PC-3 (cell line): ENCODE data around the gene SAMHD1. TPM values are rescaled to one million over a fixed set of nuclear protein-coding genes. Genes with fewer than 3 reads are reported as not detected.

Source experiments
- ATAC-seq: fragments of 200-7000 bp; cut with Tn5 transposase; 2 replicates; pipeline ENCODE4 v1.9.1; 2020; ENCODE audit warnings: mild to moderate bottlenecking, moderate library complexity
- BruUV-seq: library from RNA; stranded (reverse); fragments of 400-500 nt; replicated peaks from 2 replicates; lab custom pipeline; 2021; lab: Mats Ljungman, UMichigan
- CTCF ChIA-PET: fragments of 300-600 bp; sonication (Branson Sonifier 250); formaldehyde crosslinking; loops from one replicate; lab custom pipeline; 2022; ENCODE audit warnings: antibody characterized with exemption; lab: Charles Lee
- POLR2A ChIA-PET: fragments of 300-600 bp; sonication (Branson Sonifier 250); formaldehyde crosslinking; loops from one replicate; lab custom pipeline; 2022; ENCODE audit warnings: antibody characterized with exemption; ENCODE audit not compliant: unreplicated experiment; lab: Charles Lee
- DNase-seq: peaks from one replicate; pipeline ENCODE4 v3.0.0-alpha.2; 2015
- H2AFZ ChIP-seq: fragments of 300-600 bp; sonication (generic); 2 replicates; pipeline ENCODE4 v1.6.0; 2016; ENCODE audit warnings: antibody characterized with exemption, low read length
- H3F3A ChIP-seq: fragments of 300-600 bp; sonication (generic); one replicate; pipeline ENCODE4 v1.6.0; 2017; ENCODE audit warnings: antibody characterized with exemption, low read length, control low read depth, mild to moderate bottlenecking; ENCODE audit not compliant: unreplicated experiment
- H3K27ac ChIP-seq: fragments of 300-600 bp; sonication (generic); 2 replicates; pipeline ENCODE4 v1.5.1; 2016; ENCODE audit warnings: mild to moderate bottlenecking, low read length
- H3K27me3 ChIP-seq: fragments of 300-600 bp; sonication (generic); 2 replicates; pipeline ENCODE4 v1.6.1; 2016; ENCODE audit warnings: low read length, mixed read lengths
- H3K36me3 ChIP-seq: fragments of 300-600 bp; sonication (generic); 2 replicates; pipeline ENCODE4 v1.6.1; 2016; ENCODE audit warnings: low read depth, mixed run types, low read length, mixed read lengths
- H3K4me1 ChIP-seq: fragments of 300-600 bp; sonication (generic); 2 replicates; pipeline ENCODE4 v1.5.1; 2016; ENCODE audit warnings: low read length; ENCODE audit not compliant: insufficient read depth
- H3K4me2 ChIP-seq: fragments of 300-600 bp; sonication (generic); 2 replicates; pipeline ENCODE4 v1.6.0; 2016; ENCODE audit warnings: low read length
- H3K4me3 ChIP-seq: fragments of 300-600 bp; sonication (generic); 2 replicates; pipeline ENCODE4 v1.5.1; 2016; ENCODE audit warnings: mild to moderate bottlenecking, low read length, mixed read lengths
- H3K79me2 ChIP-seq: fragments of 300-600 bp; sonication (generic); 2 replicates; pipeline ENCODE4 v1.6.1; 2017; ENCODE audit warnings: low read length, mixed read lengths
- H3K9ac ChIP-seq: fragments of 300-600 bp; sonication (generic); 2 replicates; pipeline ENCODE4 v1.6.0; 2016; ENCODE audit warnings: mild to moderate bottlenecking, low read length
- H3K9me2 ChIP-seq: fragments of 300-600 bp; sonication (generic); replicated peaks from 2 replicates; pipeline ENCODE4 v1.6.1; 2016; ENCODE audit warnings: mixed run types, low read length, mixed read lengths
- H3K9me3 ChIP-seq: fragments of 300-600 bp; sonication (generic); 2 replicates; pipeline ENCODE4 v1.6.1; 2016; ENCODE audit warnings: low read length, mixed read lengths
- H4K20me1 ChIP-seq: fragments of 300-600 bp; sonication (generic); 2 replicates; pipeline ENCODE4 v1.6.1; 2016; ENCODE audit warnings: low read length, mixed read lengths
- EZH2 ChIP-seq: fragments of 300-600 bp; sonication (generic); IDR thresholded peaks from one replicate; pipeline ENCODE4 v1.6.1; 2017; ENCODE audit warnings: antibody characterized with exemption, mild to moderate bottlenecking, low read length; ENCODE audit not compliant: unreplicated experiment
- EZH2phosphoT487 ChIP-seq: fragments of 300-600 bp; sonication (generic); IDR thresholded peaks from 2 replicates; pipeline ENCODE4 v1.6.1; 2018; ENCODE audit warnings: mild to moderate bottlenecking, antibody characterized with exemption, low read length, borderline replicate concordance
- intact Hi-C: fragments of 100-400 bp; cut with micrococcal nuclease; formaldehyde crosslinking; loops from 2 replicates; pipeline ENCODE4 v1.9.0; 2023
- total RNA-seq: library from RNA; depleted of rRNA; stranded (reverse); fragments of >200 nt; gene quantifications from 2 replicates; pipeline ENCODE4 v1.2.3, GENCODE V29; 2014
- TF ChIP-seq, protein P1 (sequence below): fragments of 300-600 bp; sonication (generic); conservative IDR thresholded peaks from 2 replicates; pipeline ENCODE4 v1.5.1; 2017; ENCODE audit warnings: antibody characterized with exemption, low read depth, mild to moderate bottlenecking, low read length

SAMHD1 gene
- total RNA-seq, 1 experiment from 2014 or later, result 24.2 TPM

DNA sequence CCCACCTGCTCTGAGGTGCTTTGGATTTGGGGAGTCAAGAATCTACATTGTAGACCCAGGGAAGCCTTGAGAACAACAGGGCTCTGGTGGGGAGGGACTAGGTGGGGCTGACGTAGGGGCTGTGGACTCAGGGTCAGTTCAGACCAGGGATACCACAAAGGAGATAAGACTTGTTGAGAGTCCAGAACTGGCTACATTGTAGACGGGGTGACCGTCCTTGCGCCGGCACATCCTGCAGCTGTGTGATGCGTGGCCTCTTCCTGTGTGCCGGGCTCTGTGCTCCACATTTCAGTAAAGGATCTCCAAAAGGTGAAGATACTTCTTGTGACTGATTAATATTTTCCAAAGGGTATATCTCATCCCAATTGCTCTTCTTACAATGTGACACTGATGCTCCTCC lies 85.3 kb downstream of the SAMHD1 start:
- POLR2A ChIA-PET, result no interaction called here
- H3K4me2 ChIP-seq, result no peak overlapping the region
- no peaks in the 10 kb centered on the region for H4K20me1 ChIP-seq
- no peak overlapping the region for H3K27ac ChIP-seq
- no peaks in the 10 kb centered on the region for H3K36me3 ChIP-seq
- peaks cover 7% of the 10 kb centered on the region for H3K4me1 ChIP-seq
- no peak overlapping the region for H3K4me3 ChIP-seq
- no peaks in the 10 kb centered on the region for H3K27me3 ChIP-seq
- TF ChIP-seq EZH2phosphoT487 (no peak), EZH2 (no peak)
- TF ChIP-seq, protein P1, sequence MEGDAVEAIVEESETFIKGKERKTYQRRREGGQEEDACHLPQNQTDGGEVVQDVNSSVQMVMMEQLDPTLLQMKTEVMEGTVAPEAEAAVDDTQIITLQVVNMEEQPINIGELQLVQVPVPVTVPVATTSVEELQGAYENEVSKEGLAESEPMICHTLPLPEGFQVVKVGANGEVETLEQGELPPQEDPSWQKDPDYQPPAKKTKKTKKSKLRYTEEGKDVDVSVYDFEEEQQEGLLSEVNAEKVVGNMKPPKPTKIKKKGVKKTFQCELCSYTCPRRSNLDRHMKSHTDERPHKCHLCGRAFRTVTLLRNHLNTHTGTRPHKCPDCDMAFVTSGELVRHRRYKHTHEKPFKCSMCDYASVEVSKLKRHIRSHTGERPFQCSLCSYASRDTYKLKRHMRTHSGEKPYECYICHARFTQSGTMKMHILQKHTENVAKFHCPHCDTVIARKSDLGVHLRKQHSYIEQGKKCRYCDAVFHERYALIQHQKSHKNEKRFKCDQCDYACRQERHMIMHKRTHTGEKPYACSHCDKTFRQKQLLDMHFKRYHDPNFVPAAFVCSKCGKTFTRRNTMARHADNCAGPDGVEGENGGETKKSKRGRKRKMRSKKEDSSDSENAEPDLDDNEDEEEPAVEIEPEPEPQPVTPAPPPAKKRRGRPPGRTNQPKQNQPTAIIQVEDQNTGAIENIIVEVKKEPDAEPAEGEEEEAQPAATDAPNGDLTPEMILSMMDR, result no peak
- ATAC-seq, result no peak
- DNase-seq, result no peak
- no TSS peak for BruUV-seq
- intact Hi-C loops, result loop anchor here (10.0 kb wide), 1 partner anchor 261 kb away; the partner anchor contains the start of gene RAB5IF
- no peaks in the 10 kb centered on the region for H3K9me3 ChIP-seq
- no peaks in the 10 kb centered on the region for H3K9me2 ChIP-seq
- H3K9ac ChIP-seq, result no peak overlapping the region
- H2AFZ ChIP-seq, result no peak overlapping the region
- H3K79me2 ChIP-seq, result peaks cover 13% of the 10 kb centered on the region
- H3F3A ChIP-seq, result no peaks in the 10 kb centered on the region
- CTCF ChIA-PET, result interaction anchor here (0.5 kb wide), 1 partner anchor 274 kb away, joined by 3 read pairs; no protein-coding TSS in a partner anchor

DNA sequence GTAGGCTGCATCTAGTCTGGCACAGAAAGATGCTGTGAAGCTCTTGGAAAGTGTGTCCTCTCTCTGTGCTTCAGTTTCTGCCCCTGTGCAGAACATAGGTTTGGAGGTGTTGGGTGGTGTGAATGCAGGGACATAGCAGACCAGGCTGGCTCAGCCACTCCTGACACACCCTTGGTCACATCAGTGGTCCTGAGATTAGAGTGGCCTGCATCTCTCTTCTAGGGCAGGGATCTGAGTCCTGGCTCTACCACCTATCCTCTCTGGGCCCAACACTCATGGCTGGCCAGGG lies 85.7 kb downstream of the SAMHD1 start:
- no peak overlapping the region for H3K9ac ChIP-seq
- no TSS peak for BruUV-seq
- CTCF ChIA-PET, result interaction anchor here (0.5 kb wide), 1 partner anchor 274 kb away, joined by 3 read pairs; no protein-coding TSS in a partner anchor

More for the DNA sequence above, 85.7 kb downstream of the SAMHD1 start:
- no peak overlapping the region for H2AFZ ChIP-seq
- POLR2A ChIA-PET, result no interaction called here
- no peaks in the 10 kb centered on the region for H3K9me2 ChIP-seq
- no peak for DNase-seq
- no peaks in the 10 kb centered on the region for H3K9me3 ChIP-seq
- no peak for TF ChIP-seq EZH2
- TF ChIP-seq EZH2phosphoT487, result no peak
- TF ChIP-seq, protein P1, result no peak
- H3K4me3 ChIP-seq, result no peak overlapping the region
- no peaks in the 10 kb centered on the region for H3K36me3 ChIP-seq
- H4K20me1 ChIP-seq, result no peaks in the 10 kb centered on the region
- no peaks in the 10 kb centered on the region for H3F3A ChIP-seq
- no peak overlapping the region for H3K4me2 ChIP-seq
- no peak for ATAC-seq
- H3K27me3 ChIP-seq, result no peaks in the 10 kb centered on the region
- intact Hi-C loops, result loop anchor here (10.0 kb wide), 1 partner anchor 261 kb away; the partner anchor contains the start of gene RAB5IF
- peaks cover 16% of the 10 kb centered on the region for H3K79me2 ChIP-seq
- H3K4me1 ChIP-seq, result peaks cover 10% of the 10 kb centered on the region
- H3K27ac ChIP-seq, result no peak overlapping the region
